GM08714 (cell line): ENCODE results near the gene RFPL2.
"Not testable (repeated sequence)": the region's sequence is repeated elsewhere in the genome, so short reads cannot be mapped to it uniquely, and the experiment has no call there.

Experiments
- H3K4me3 ChIP-seq: fragments of 200-500 bp; sonication (Bioruptor generic); 2 replicates; pipeline ENCODE4 v1.5.1; 2014; ENCODE audit warnings: mild to moderate bottlenecking, low read length, inconsistent platforms
- ZNF274 ChIP-seq: IDR thresholded peaks from 2 replicates; pipeline ENCODE4 v1.6.1; 2012; ENCODE audit warnings: mild to moderate bottlenecking, low read depth, low read length

RFPL2 gene

GRCh38 chr22:32199341-32199740, 5.5 kb downstream of the RFPL2 start:
- no peak for TF ChIP-seq ZNF274
- H3K4me3 ChIP-seq = no peak overlapping the region

GRCh38 chr22:32197553-32198226, 7.2 kb downstream of the RFPL2 start:
- H3K4me3 ChIP-seq = not testable (repeated sequence)

- not testable (repeated sequence) for H3K4me3 ChIP-seq
Measured at GRCh38 chr22:32195900-32196299, 9.0 kb downstream of the RFPL2 start.

- not testable (repeated sequence) for H3K4me3 ChIP-seq
Measured at GRCh38 chr22:32193346-32193745, 11.5 kb downstream of the RFPL2 start.

- not testable (repeated sequence) for H3K4me3 ChIP-seq
Measured at GRCh38 chr22:32191021-32191420, 13.9 kb downstream of the RFPL2 start.

GRCh38 chr22:32185821-32186220, 19.1 kb downstream of the RFPL2 start:
- no peak overlapping the region for H3K4me3 ChIP-seq
- no peak for TF ChIP-seq ZNF274

- TF ChIP-seq ZNF274 = no peak
- H3K4me3 ChIP-seq = no peak overlapping the region
Measured at GRCh38 chr22:32183625-32184024, 21.2 kb downstream of the RFPL2 start.

GRCh38 chr22:32181043-32181442, 23.8 kb downstream of the RFPL2 start:
- H3K4me3 ChIP-seq = no peak overlapping the region
- TF ChIP-seq ZNF274 = no peak

GRCh38 chr22:32177221-32177765, 27.6 kb downstream of the RFPL2 start:
- TF ChIP-seq ZNF274 = no peak
- no peak overlapping the region for H3K4me3 ChIP-seq

GRCh38 chr22:32175683-32176644, 28.9 kb downstream of the RFPL2 start:
- no peak for TF ChIP-seq ZNF274
- no peak overlapping the region for H3K4me3 ChIP-seq

- no peak for TF ChIP-seq ZNF274
- no peak overlapping the region for H3K4me3 ChIP-seq
Measured at GRCh38 chr22:32175115-32175514, 29.8 kb downstream of the RFPL2 start.

- TF ChIP-seq ZNF274 = no peak
- no peak overlapping the region for H3K4me3 ChIP-seq
Measured at GRCh38 chr22:32165681-32166080, 39.2 kb downstream of the RFPL2 start.

- no peak overlapping the region for H3K4me3 ChIP-seq
- TF ChIP-seq ZNF274 = no peak
Measured at GRCh38 chr22:32164075-32164860, 40.6 kb downstream of the RFPL2 start.

GRCh38 chr22:32160411-32160810, 44.5 kb downstream of the RFPL2 start:
- not testable (repeated sequence) for H3K4me3 ChIP-seq
